ENCODE data around the gene FMNL3.

FMNL3 gene

GRCh38 chr12:49665384-49665783 is 41.8 kb downstream of the FMNL3 start:
- DNase-seq (ENCODE audit: low read depth in 2 of 2): peak in 1 of 2 donors; percentile 41
- TF ChIP-seq CTCF (IDR thresholded peaks at IDR 0.05; ENCODE audit: low read depth, low read length): no peak

DNA sequence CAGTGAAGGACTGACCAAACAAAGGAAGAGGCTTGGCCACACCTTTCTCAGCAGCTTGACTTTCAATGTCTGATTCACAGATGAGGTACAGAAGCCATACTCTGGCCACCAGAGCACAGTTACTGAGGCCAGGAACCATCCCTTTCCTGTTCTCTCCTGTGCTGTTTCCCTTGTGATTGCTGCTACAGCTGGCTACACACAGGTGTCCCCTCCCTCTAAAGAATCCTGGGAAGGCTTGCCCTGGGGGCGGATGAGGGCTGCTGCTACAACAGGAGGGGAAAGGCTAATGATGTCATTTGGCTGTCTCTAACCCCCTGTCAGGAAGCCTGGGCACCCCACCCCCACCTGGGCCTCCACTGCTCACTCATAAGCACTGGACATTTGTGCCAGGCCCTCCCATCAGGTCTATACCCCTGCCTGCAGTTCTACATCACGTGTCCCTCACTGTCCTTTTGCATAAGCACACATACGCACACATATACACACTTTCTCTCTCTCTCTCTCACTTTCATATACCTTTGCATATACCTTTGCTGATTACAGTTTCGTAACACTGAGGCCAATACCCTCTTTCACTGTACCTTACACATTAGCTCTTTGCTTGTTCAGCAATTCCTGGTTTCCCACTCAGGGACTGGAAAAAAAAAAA is 42.5 kb downstream of the FMNL3 start:
- no peak for TF ChIP-seq CTCF (IDR thresholded peaks at IDR 0.05; ENCODE audit: low read depth, low read length)
- H3K4me3 ChIP-seq (replicated peaks in 1 of 2; ENCODE audit: low read depth in 2 of 2, low read length in 2 of 2): no peak overlapping the region
- DNase-seq (ENCODE audit: low read depth in 2 of 2): peak; percentile 28 to 42

More at GRCh38 chr12:49665384-49665783, 41.8 kb downstream of the FMNL3 start:
- no peak overlapping the region for H3K4me3 ChIP-seq (replicated peaks in 1 of 2; ENCODE audit: low read depth in 2 of 2, low read length in 2 of 2)

- TF ChIP-seq CTCF (IDR thresholded peaks at IDR 0.05; ENCODE audit: low read depth, low read length): no peak
- no peak overlapping the region for H3K4me3 ChIP-seq (replicated peaks in 1 of 2; ENCODE audit: low read depth in 2 of 2, low read length in 2 of 2)
- DNase-seq (ENCODE audit: low read depth in 2 of 2): no peak
These were observed 43.0 kb downstream of the FMNL3 start for GRCh38 chr12:49664167-49664566.

- no peak for TF ChIP-seq CTCF (IDR thresholded peaks at IDR 0.05; ENCODE audit: low read depth, low read length)
- DNase-seq (ENCODE audit: low read depth in 2 of 2): peak; percentile 93 to 95
- no peak overlapping the region for H3K4me3 ChIP-seq (replicated peaks in 1 of 2; ENCODE audit: low read depth in 2 of 2, low read length in 2 of 2)
These were observed 44.0 kb downstream of the FMNL3 start for GRCh38 chr12:49662998-49663843.

GRCh38 chr12:49661746-49662145 is 45.5 kb downstream of the FMNL3 start:
- no peak for DNase-seq (ENCODE audit: low read depth in 2 of 2)
- no peak for TF ChIP-seq CTCF (IDR thresholded peaks at IDR 0.05; ENCODE audit: low read depth, low read length)
- no peak overlapping the region for H3K4me3 ChIP-seq (replicated peaks in 1 of 2; ENCODE audit: low read depth in 2 of 2, low read length in 2 of 2)

- H3K4me3 ChIP-seq (replicated peaks in 1 of 2; ENCODE audit: low read depth in 2 of 2, low read length in 2 of 2): no peak overlapping the region
- DNase-seq (ENCODE audit: low read depth in 2 of 2): no peak
- TF ChIP-seq CTCF (IDR thresholded peaks at IDR 0.05; ENCODE audit: low read depth, low read length): no peak
These were observed 46.0 kb downstream of the FMNL3 start for GRCh38 chr12:49661191-49661590.

Data from cardiac fibroblast (primary cell).